ENCODE measurements around the gene RND2. TPM values are rescaled to one million over a fixed set of nuclear protein-coding genes. Genes with fewer than 3 reads are reported as not detected.

RND2 gene
- polyA plus RNA-seq, 1 donor (not counting 4 experiments of a cell fraction or from before 2014, with no cell fraction given) = 0.12 TPM

- Histone ChIP-seq H3K27me3 (ENCODE audit: control insufficient read depth, extremely low read depth, insufficient read depth, low read length) (no peaks in the 10 kb centered on the region), H3K9me1 (ENCODE audit: control insufficient read depth, extremely low read depth, insufficient read depth, low read length) (no peaks in the 10 kb centered on the region), H3K4me1 (ENCODE audit: control insufficient read depth, extremely low read depth, insufficient read depth, low read length) (no peaks in the 10 kb centered on the region), H3K79me2 (ENCODE audit: control insufficient read depth, insufficient read depth, low read length) (no peaks in the 10 kb centered on the region), H3K9me3 (ENCODE audit: control insufficient read depth, low read depth, low read length) (no peaks in the 10 kb centered on the region), H3K4me2 (ENCODE audit: control insufficient read depth, extremely low read depth, insufficient read depth, low read depth, low read length) (no peak overlapping the region), H3K36me3 (ENCODE audit: control insufficient read depth in 2 of 2, extremely low read depth in 1 of 2, insufficient read depth in 2 of 2, low read length in 2 of 2) (peaks cover 0 to 6% of the 10 kb centered on the region in 2 experiments), H4K20me1 (ENCODE audit: control insufficient read depth, extremely low read depth, insufficient read depth, low read length) (no peaks in the 10 kb centered on the region), H3K27ac (ENCODE audit: control insufficient read depth, insufficient read depth, low read length) (no peak overlapping the region), H2AFZ (ENCODE audit: control insufficient read depth, low read length) (no peak overlapping the region), H3K4me3 (ENCODE audit: control insufficient read depth in 2 of 3, extremely low read depth in 1 of 3, insufficient read depth in 2 of 3, low read depth in 1 of 3, low read length in 3 of 3) (no peak overlapping the region), H3K9ac (ENCODE audit: control insufficient read depth, extremely low read depth, insufficient read depth, low read length) (no peak overlapping the region)
- TF ChIP-seq EZH2 (IDR thresholded peaks at IDR 0.05; ENCODE audit: low read length) (no peak), CTCF (optimal IDR thresholded peaks at IDR 0.05 in 1 of 3, IDR thresholded peaks at IDR 0.05 in 1 of 3, conservative IDR thresholded peaks at IDR 0.05 in 1 of 3; ENCODE audit: extremely low read depth in 1 of 3, insufficient read depth in 2 of 3, low read length in 3 of 3) (no peak)
- FAIRE-seq (no peak), DNase-seq (ENCODE audit: low read depth, low spot score) (no peak)
- dilution Hi-C loops (cut with MboI; ENCODE audit: extremely low pct_ligation_motif_present, low sequenced_read_pairs) = no loop called here
These were observed 14.6 kb downstream of the RND2 start for GRCh38 chr17:43039646-43040045.

- no peak overlapping the region for H3K4me2 ChIP-seq (ENCODE audit: control insufficient read depth, extremely low read depth, insufficient read depth, low read depth, low read length)
- no peak for FAIRE-seq
- H4K20me1 ChIP-seq (ENCODE audit: control insufficient read depth, extremely low read depth, insufficient read depth, low read length) = no peaks in the 10 kb centered on the region
- no peaks in the 10 kb centered on the region for H3K9me1 ChIP-seq (ENCODE audit: control insufficient read depth, extremely low read depth, insufficient read depth, low read length)
- no peak for TF ChIP-seq CTCF (optimal IDR thresholded peaks at IDR 0.05 in 1 of 3, IDR thresholded peaks at IDR 0.05 in 1 of 3, conservative IDR thresholded peaks at IDR 0.05 in 1 of 3; ENCODE audit: extremely low read depth in 1 of 3, insufficient read depth in 2 of 3, low read length in 3 of 3)
- dilution Hi-C loops (cut with MboI; ENCODE audit: extremely low pct_ligation_motif_present, low sequenced_read_pairs) = no loop called here
- no peak overlapping the region for H2AFZ ChIP-seq (ENCODE audit: control insufficient read depth, low read length)
- H3K4me1 ChIP-seq (ENCODE audit: control insufficient read depth, extremely low read depth, insufficient read depth, low read length) = no peaks in the 10 kb centered on the region
- H3K79me2 ChIP-seq (ENCODE audit: control insufficient read depth, insufficient read depth, low read length) = no peaks in the 10 kb centered on the region
- no peak for DNase-seq (ENCODE audit: low read depth, low spot score)
- H3K27ac ChIP-seq (ENCODE audit: control insufficient read depth, insufficient read depth, low read length) = no peak overlapping the region
- H3K36me3 ChIP-seq (ENCODE audit: control insufficient read depth in 2 of 2, extremely low read depth in 1 of 2, insufficient read depth in 2 of 2, low read length in 2 of 2) = peaks cover 0 to 6% of the 10 kb centered on the region in 2 experiments
- H3K9ac ChIP-seq (ENCODE audit: control insufficient read depth, extremely low read depth, insufficient read depth, low read length) = no peak overlapping the region
- H3K4me3 ChIP-seq (ENCODE audit: control insufficient read depth in 2 of 3, extremely low read depth in 1 of 3, insufficient read depth in 2 of 3, low read depth in 1 of 3, low read length in 3 of 3) = no peak overlapping the region
- no peaks in the 10 kb centered on the region for H3K9me3 ChIP-seq (ENCODE audit: control insufficient read depth, low read depth, low read length)
- no peaks in the 10 kb centered on the region for H3K27me3 ChIP-seq (ENCODE audit: control insufficient read depth, extremely low read depth, insufficient read depth, low read length)
These were observed 15.6 kb downstream of the RND2 start for GRCh38 chr17:43040655-43041054.

Measured in keratinocyte (primary cell).